Hepatocyte (in vitro differentiated cells): ENCODE measurements around the gene MGMT. TPM values are rescaled to one million over a fixed set of nuclear protein-coding genes. Genes with fewer than 3 reads are reported as not detected.

ENCODE experiments used
- DNase-seq: peaks from one replicate; pipeline ENCODE4 v3.0.0-alpha.2; 2016; ENCODE audit warnings: low spot score
- H2AFZ ChIP-seq: fragments of 200-600 bp; sonication (generic); 2 replicates; pipeline ENCODE4 v1.6.0; 2016; ENCODE audit warnings: antibody characterized with exemption, mild to moderate bottlenecking
- H3K27ac ChIP-seq: fragments of 200-600 bp; sonication (generic); 2 replicates; pipeline ENCODE4 v1.5.1; 2016; ENCODE audit warnings: mild to moderate bottlenecking
- H3K27me3 ChIP-seq: fragments of 200-600 bp; sonication (generic); 2 replicates; pipeline ENCODE4 v1.6.1; 2016
- H3K36me3 ChIP-seq: fragments of 200-600 bp; sonication (generic); replicated peaks from 2 replicates; pipeline ENCODE4 v1.5.1; 2016; ENCODE audit warnings: low read depth; ENCODE audit not compliant: insufficient read depth
- H3K4me1 ChIP-seq: fragments of 200-600 bp; sonication (generic); 2 replicates; pipeline ENCODE4 v1.5.1; 2016; ENCODE audit warnings: mild to moderate bottlenecking, moderate library complexity; ENCODE audit not compliant: insufficient read depth
- H3K4me2 ChIP-seq: fragments of 200-600 bp; sonication (generic); 2 replicates; pipeline ENCODE4 v1.6.0; 2016
- H3K4me3 ChIP-seq: fragments of 200-600 bp; sonication (generic); 2 replicates; pipeline ENCODE4 v1.5.1; 2016; ENCODE audit warnings: mild to moderate bottlenecking
- H3K79me2 ChIP-seq: fragments of 200-600 bp; sonication (generic); 2 replicates; pipeline ENCODE4 v1.6.0; 2017; ENCODE audit warnings: mild to moderate bottlenecking
- H3K9me2 ChIP-seq: fragments of 200-600 bp; sonication (generic); replicated peaks from 2 replicates; pipeline ENCODE4 v1.6.0; 2017; ENCODE audit warnings: mild to moderate bottlenecking; ENCODE audit not compliant: insufficient read depth
- H3K9me3 ChIP-seq: fragments of 200-600 bp; sonication (generic); 2 replicates; pipeline ENCODE4 v1.5.1; 2016; ENCODE audit warnings: low read depth, mild to moderate bottlenecking
- H4K20me1 ChIP-seq: fragments of 200-600 bp; sonication (generic); 2 replicates; pipeline ENCODE4 v1.6.0; 2016; ENCODE audit warnings: mild to moderate bottlenecking; ENCODE audit not compliant: insufficient read depth, poor library complexity, severe bottlenecking
- EZH2 ChIP-seq: fragments of 200-600 bp; sonication (generic); IDR thresholded peaks from 2 replicates; pipeline ENCODE4 v1.6.1; 2016; ENCODE audit warnings: antibody characterized with exemption, mild to moderate bottlenecking, borderline replicate concordance
- EZH2phosphoT487 ChIP-seq: fragments of 200-600 bp; sonication (generic); IDR thresholded peaks from one replicate; pipeline ENCODE4 v1.6.1; 2018; ENCODE audit warnings: antibody characterized with exemption, mild to moderate bottlenecking, low read depth, moderate library complexity; ENCODE audit not compliant: unreplicated experiment, severe bottlenecking
- WGBS: methylation state at CpG from one replicate; pipeline ENCODE4 v1.1.6; 2016; ENCODE audit warnings: low lambda C conversion rate; ENCODE audit errors: missing lambda C conversion rate; 5-methylcytosine and 5-hydroxymethylcytosine counted together
- polyA plus RNA-seq: library from polyadenylated mRNA; unstranded; fragments of >200 nt; fragmentation: Nextera tagmentation; extraction: Ambion mirVana; gene quantifications from 2 replicates; pipeline ENCODE4 v1.2.1, GENCODE V29; 2016
- total RNA-seq: library from RNA; depleted of rRNA; stranded (reverse); fragments of >200 nt; gene quantifications from 2 replicates; pipeline ENCODE4 v1.2.3, GENCODE V29; 2014
- TF ChIP-seq, protein P1 (sequence below): fragments of 200-600 bp; sonication (generic); IDR thresholded peaks from 2 replicates; pipeline ENCODE4 v1.5.1; 2016; ENCODE audit warnings: antibody characterized with exemption, mild to moderate bottlenecking; ENCODE audit not compliant: poor library complexity

Gene MGMT
- total and polyA plus RNA-seq, 2 experiments from 2014 or later, result 41.5 to 41.9 TPM

DNA sequence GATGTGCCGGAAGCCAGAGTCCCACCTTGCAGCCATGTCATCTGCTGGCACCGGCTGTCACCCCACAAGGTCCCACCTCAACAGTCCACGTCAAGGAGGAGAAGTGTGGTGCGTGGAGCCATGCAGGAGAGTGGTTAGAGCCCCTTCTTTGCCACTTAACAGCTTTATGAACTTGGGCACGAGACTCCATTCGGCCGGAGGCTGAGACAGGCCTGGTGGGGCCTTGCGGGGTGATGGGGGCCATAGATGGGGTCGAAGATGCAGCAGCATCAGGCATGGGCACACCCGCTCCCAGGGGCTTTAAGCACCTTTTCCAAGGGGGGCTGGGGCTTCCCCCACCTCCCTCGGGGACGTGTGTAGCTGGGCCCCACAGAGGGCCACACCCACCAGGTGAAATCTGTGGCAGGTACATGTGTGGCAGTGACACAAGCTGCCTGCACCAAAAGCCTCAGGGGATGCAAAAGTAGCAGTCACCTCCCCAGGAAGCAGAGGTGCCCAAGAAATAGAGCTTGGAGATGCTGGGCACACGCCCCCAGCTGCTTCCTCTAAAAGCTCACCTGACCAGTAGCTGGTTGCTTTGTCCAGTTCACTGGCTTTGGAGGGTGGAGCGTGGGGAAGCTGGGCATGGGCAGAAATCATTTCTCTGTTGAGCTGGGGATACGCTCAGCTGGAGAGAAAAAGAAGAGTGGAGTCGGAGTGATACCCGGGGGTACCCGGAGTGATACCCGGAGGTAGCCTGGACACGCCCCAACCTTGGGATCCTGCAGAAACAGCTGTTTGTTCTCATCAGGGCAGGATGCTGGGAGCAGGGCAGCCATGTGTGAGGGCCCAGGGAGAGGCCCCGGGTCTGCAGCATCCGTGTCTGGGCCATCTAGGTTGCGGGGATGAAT is 297.2 kb downstream of the MGMT start:
- Histone ChIP-seq H3K36me3 (no peaks in the 10 kb centered on the region), H3K4me1 (no peaks in the 10 kb centered on the region), H3K4me3 (no peak overlapping the region), H3K4me2 (no peak overlapping the region), H4K20me1 (no peaks in the 10 kb centered on the region), H3K9me2 (no peaks in the 10 kb centered on the region), H2AFZ (no peak overlapping the region), H3K79me2 (no peaks in the 10 kb centered on the region), H3K9me3 (no peaks in the 10 kb centered on the region), H3K27ac (no peak overlapping the region), H3K27me3 (no peaks in the 10 kb centered on the region)
- 95% methylated on average over 22 of the region's 23 CpGs for WGBS
- no peak for DNase-seq
- TF ChIP-seq EZH2 (no peak), EZH2phosphoT487 (no peak)
- TF ChIP-seq, protein P1, sequence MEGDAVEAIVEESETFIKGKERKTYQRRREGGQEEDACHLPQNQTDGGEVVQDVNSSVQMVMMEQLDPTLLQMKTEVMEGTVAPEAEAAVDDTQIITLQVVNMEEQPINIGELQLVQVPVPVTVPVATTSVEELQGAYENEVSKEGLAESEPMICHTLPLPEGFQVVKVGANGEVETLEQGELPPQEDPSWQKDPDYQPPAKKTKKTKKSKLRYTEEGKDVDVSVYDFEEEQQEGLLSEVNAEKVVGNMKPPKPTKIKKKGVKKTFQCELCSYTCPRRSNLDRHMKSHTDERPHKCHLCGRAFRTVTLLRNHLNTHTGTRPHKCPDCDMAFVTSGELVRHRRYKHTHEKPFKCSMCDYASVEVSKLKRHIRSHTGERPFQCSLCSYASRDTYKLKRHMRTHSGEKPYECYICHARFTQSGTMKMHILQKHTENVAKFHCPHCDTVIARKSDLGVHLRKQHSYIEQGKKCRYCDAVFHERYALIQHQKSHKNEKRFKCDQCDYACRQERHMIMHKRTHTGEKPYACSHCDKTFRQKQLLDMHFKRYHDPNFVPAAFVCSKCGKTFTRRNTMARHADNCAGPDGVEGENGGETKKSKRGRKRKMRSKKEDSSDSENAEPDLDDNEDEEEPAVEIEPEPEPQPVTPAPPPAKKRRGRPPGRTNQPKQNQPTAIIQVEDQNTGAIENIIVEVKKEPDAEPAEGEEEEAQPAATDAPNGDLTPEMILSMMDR, result no peak

DNA sequence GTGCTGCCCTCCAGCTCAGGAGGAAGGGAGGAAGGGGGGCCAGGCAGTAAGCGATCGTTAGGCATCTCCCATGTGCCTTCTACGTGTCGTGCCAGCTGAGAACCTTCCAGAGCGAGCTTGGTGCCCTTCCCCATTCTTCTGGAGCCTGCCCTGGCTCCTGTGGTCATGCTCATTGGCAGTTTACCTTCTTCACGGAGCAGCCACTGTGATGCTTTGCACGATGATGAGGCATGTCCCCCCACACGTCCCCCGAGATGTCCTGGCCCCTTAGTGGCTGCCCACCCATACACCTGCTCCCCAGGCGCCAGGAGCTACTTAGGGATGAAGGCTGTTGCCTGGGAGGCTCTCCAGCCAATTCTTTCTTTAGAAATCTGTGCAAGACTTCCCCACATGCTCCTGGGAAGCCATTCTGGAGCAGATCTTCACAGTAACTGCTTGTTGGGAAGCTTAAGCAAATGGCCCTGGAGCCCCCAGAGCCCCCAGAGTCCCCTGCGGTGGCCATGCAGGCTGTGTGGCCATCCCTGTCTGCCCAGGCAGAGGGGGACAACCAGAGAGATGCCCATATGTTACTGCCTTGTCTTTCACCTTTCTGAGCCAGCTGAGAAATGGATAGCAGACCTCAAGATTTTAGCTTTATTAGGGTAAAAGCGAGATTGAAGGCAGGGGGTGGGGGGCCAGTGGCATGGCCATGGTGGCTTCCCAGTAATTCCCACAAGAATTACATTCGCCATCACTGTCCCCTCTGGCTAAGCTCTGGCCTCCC is 298.0 kb downstream of the MGMT start:
- Histone ChIP-seq H3K9me2 (no peaks in the 10 kb centered on the region), H3K4me2 (no peak overlapping the region), H3K9me3 (no peaks in the 10 kb centered on the region), H4K20me1 (no peaks in the 10 kb centered on the region), H3K79me2 (no peaks in the 10 kb centered on the region), H2AFZ (no peak overlapping the region), H3K4me1 (no peaks in the 10 kb centered on the region), H3K27ac (no peak overlapping the region), H3K4me3 (no peak overlapping the region), H3K36me3 (no peaks in the 10 kb centered on the region), H3K27me3 (no peaks in the 10 kb centered on the region)
- 93% methylated on average over 13 of the region's 13 CpGs for WGBS
- TF ChIP-seq, protein P1, result no peak
- TF ChIP-seq EZH2phosphoT487 (no peak), EZH2 (no peak)
- DNase-seq, result no peak

DNA sequence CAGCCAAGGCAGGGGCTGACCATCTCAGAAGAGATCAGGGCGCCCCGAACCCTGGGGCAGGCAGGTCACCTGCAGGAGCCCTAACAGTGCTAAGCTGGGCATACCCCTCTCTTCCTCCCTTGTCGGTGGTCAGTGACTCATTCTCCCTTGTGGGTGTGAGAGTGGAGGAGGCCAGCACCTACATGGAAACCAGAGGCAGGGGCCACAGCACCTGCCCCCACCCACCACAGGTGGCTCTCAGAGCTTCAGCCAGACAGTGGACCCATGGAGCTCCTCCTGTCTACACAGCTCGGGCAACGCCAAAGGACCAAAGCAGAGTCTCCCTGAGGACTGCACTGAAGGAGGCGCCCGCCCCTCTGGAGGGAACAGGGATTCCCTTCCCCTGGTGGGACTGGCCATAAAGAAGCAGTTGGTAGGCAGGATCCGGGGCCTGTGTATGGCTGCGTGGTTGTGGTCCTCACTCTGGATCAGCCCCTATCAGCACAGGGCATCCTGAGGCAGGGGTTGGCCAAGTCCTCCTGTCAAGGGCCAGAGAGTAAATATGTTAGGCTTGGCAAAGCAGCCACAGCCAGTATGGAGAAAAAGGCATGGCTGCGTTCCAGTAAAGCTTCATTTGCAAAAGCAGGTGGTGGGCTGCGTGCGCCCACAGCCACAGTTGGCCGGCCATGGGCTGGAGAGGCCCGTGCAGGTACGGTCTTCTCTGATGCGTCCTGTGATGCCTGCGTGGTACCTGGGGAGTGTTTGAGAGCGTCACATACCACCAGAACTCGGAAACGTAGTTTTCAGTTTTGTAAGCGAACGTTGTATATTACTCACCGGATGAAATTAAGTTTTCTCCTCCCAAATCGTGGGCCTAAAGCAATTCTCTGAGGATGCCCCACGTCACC is 298.9 kb downstream of the MGMT start:
- H3K4me3 ChIP-seq, result no peak overlapping the region

More for the DNA sequence above, 298.9 kb downstream of the MGMT start:
- Histone ChIP-seq H3K27ac (no peak overlapping the region), H3K79me2 (no peaks in the 10 kb centered on the region), H3K4me1 (no peaks in the 10 kb centered on the region), H3K4me2 (no peak overlapping the region), H3K36me3 (no peaks in the 10 kb centered on the region), H2AFZ (no peak overlapping the region), H3K9me2 (no peaks in the 10 kb centered on the region), H3K9me3 (no peaks in the 10 kb centered on the region), H3K27me3 (no peaks in the 10 kb centered on the region), H4K20me1 (no peaks in the 10 kb centered on the region)
- TF ChIP-seq, protein P1, result no peak
- TF ChIP-seq EZH2 (no peak), EZH2phosphoT487 (no peak)
- 94% methylated on average over 25 of the region's 25 CpGs for WGBS
- no peak for DNase-seq
